ENCODE data around the gene COBL. TPM values are rescaled to one million over a fixed set of nuclear protein-coding genes. Genes with fewer than 3 reads are reported as not detected.

COBL gene
- total RNA-seq, 4 donors from 2014 or later = 5.9 to 21.3 (median 7.8) TPM

GRCh38 chr7:51270965-51271364, 45.6 kb downstream of the COBL start:
- H3K4me1 ChIP-seq = no peaks in the 10 kb centered on the region
- H3K9me3 ChIP-seq = no peaks in the 10 kb centered on the region
- no peak for DNase-seq
- no peaks in the 10 kb centered on the region for H3K27me3 ChIP-seq
- H3K27ac ChIP-seq = no peak overlapping the region
- H3K4me3 ChIP-seq = no peak overlapping the region
- no peaks in the 10 kb centered on the region for H3K36me3 ChIP-seq
- WGBS, 2 donors = 84 to 90% methylated on average over 3 to 5 of the region's 5 CpGs
- intact Hi-C loops (cut with DNase I) = no loop called here
- TF ChIP-seq CTCF (IDR thresholded peaks at IDR 0.05) (no peak), POLR2A (IDR thresholded peaks at IDR 0.05) (no peak)

- Histone ChIP-seq H3K27ac (no peak overlapping the region), H3K9me3 (no peaks in the 10 kb centered on the region), H3K27me3 (no peaks in the 10 kb centered on the region), H3K4me3 (no peak overlapping the region), H3K36me3 (no peaks in the 10 kb centered on the region), H3K4me1 (peaks cover 0 to 8% (median 0%) of the 10 kb centered on the region in 3 donors)
- DNase-seq = no peak
- intact Hi-C loops (cut with DNase I) = no loop called here
- 67 to 73% methylated on average over 5 of the region's 5 CpGs for WGBS, 2 donors
- TF ChIP-seq CTCF (IDR thresholded peaks at IDR 0.05) (no peak), POLR2A (IDR thresholded peaks at IDR 0.05) (no peak)
Observed at GRCh38 chr7:51269911-51270310, 46.7 kb downstream of the COBL start.

GRCh38 chr7:51269321-51269720, 47.3 kb downstream of the COBL start:
- 56 to 100% methylated on average over 1 to 2 of the region's 10 CpGs for whole genome bisulfite sequencing, 2 donors
- Histone ChIP-seq H3K36me3 (no peaks in the 10 kb centered on the region), H3K27ac (no peak overlapping the region), H3K4me3 (no peak overlapping the region), H3K27me3 (no peaks in the 10 kb centered on the region), H3K9me3 (no peaks in the 10 kb centered on the region), H3K4me1 (peaks cover 0 to 14% (median 0%) of the 10 kb centered on the region in 3 donors)
- intact Hi-C loops (cut with DNase I) = no loop called here
- no peak for DNase-seq
- no peak for TF ChIP-seq POLR2A (IDR thresholded peaks at IDR 0.05)
- no peak for TF ChIP-seq CTCF (IDR thresholded peaks at IDR 0.05)

- Histone ChIP-seq H3K4me3 (no peak overlapping the region), H3K27me3 (no peaks in the 10 kb centered on the region), H3K36me3 (no peaks in the 10 kb centered on the region), H3K9me3 (no peaks in the 10 kb centered on the region), H3K4me1 (peaks cover 0 to 19% (median 0%) of the 10 kb centered on the region in 3 donors), H3K27ac (no peak overlapping the region)
- no peak for DNase-seq
- WGBS, 2 donors = 85 to 89% methylated on average over 5 to 7 of the region's 7 CpGs
- intact Hi-C loops (cut with DNase I) = no loop called here
- TF ChIP-seq POLR2A (IDR thresholded peaks at IDR 0.05) (no peak), CTCF (IDR thresholded peaks at IDR 0.05) (no peak)
Observed at GRCh38 chr7:51268859-51269258, 47.8 kb downstream of the COBL start.

- intact Hi-C loops (cut with DNase I) = no loop called here
- 88 to 89% methylated on average over 2 of the region's 2 CpGs for WGBS, 2 donors
Observed at GRCh38 chr7:51267169-51267568, 49.4 kb downstream of the COBL start.

More at GRCh38 chr7:51267169-51267568, 49.4 kb downstream of the COBL start:
- TF ChIP-seq POLR2A (IDR thresholded peaks at IDR 0.05) (no peak), CTCF (IDR thresholded peaks at IDR 0.05) (no peak)
- peaks cover 7 to 35% (median 9%) of the 10 kb centered on the region in 3 donors for H3K4me1 ChIP-seq
- no peaks in the 10 kb centered on the region for H3K27me3 ChIP-seq
- no peak overlapping the region for H3K27ac ChIP-seq
- no peaks in the 10 kb centered on the region for H3K36me3 ChIP-seq
- H3K9me3 ChIP-seq = no peaks in the 10 kb centered on the region
- DNase-seq = no peak
- no peak overlapping the region for H3K4me3 ChIP-seq
